H1 (cell line): ENCODE measurements around the gene UNC119. TPM values are rescaled to one million over a fixed set of nuclear protein-coding genes. Genes with fewer than 3 reads are reported as not detected.

Experiments used
- CTCF ChIA-PET: fragments of 300-600 bp; sonication (Branson Sonifier 250); formaldehyde crosslinking; loops from one replicate; lab custom pipeline; 2021; ENCODE audit not compliant: partially characterized antibody; lab: Charles Lee
- POLR2A ChIA-PET: fragments of 300-600 bp; sonication (Branson Sonifier 250); formaldehyde crosslinking; loops from one replicate; lab custom pipeline; 2021; ENCODE audit warnings: inconsistent platforms; ENCODE audit not compliant: partially characterized antibody; lab: Charles Lee
- DNase-seq, 2 experiments: peaks; one replicate each; pipeline versions ENCODE4 v3.0.0 to v3.0.0-alpha.2; 2010 to 2022; ENCODE audit warnings: low spot score in 2 of 2, low read depth in 1 of 2, mixed read lengths in 1 of 2
- FAIRE-seq: peaks from 2 replicates; lab custom pipeline; 2011; peaks lifted over from hg19 to GRCh38; lab: Jason Lieb, UNC
- H2AFZ ChIP-seq: 2 replicates; pipeline ENCODE4 v1.8.1; 2012; ENCODE audit warnings: low read length, inconsistent platforms
- H2AK5ac ChIP-seq: 2 replicates; pipeline ENCODE4 v1.6.1; 2013; ENCODE audit warnings: low read depth, low read length
- H2BK120ac ChIP-seq: replicated peaks from 2 replicates; pipeline ENCODE3; 2013; ENCODE audit warnings: low read depth, low read length, inconsistent platforms
- H2BK12ac ChIP-seq: 2 replicates; pipeline ENCODE4 v1.6.1; 2013; ENCODE audit warnings: low read depth, low read length
- H2BK15ac ChIP-seq: 2 replicates; pipeline ENCODE4 v1.6.1; 2013; ENCODE audit warnings: low read length
- H2BK20ac ChIP-seq: 2 replicates; pipeline ENCODE4 v1.6.1; 2013; ENCODE audit warnings: low read length
- H2BK5ac ChIP-seq: 2 replicates; pipeline ENCODE4 v1.6.1; 2013; ENCODE audit warnings: low read depth, low read length
- H3K14ac ChIP-seq: 2 replicates; pipeline ENCODE4 v1.6.1; 2013; ENCODE audit warnings: inconsistent platforms; ENCODE audit not compliant: insufficient read length
- H3K18ac ChIP-seq: 2 replicates; pipeline ENCODE4 v1.6.1; 2013; ENCODE audit warnings: low read length; ENCODE audit errors: extremely low read depth
- H3K23ac ChIP-seq: 2 replicates; pipeline ENCODE4 v1.6.1; 2013; ENCODE audit warnings: inconsistent platforms; ENCODE audit not compliant: insufficient read length
- H3K23me2 ChIP-seq: 2 replicates; pipeline ENCODE4 v1.6.1; 2013; ENCODE audit warnings: low read depth, low read length
- H3K27ac ChIP-seq: 2 replicates; pipeline ENCODE4 v1.6.1; 2011; ENCODE audit warnings: low read depth, low read length, inconsistent platforms
- H3K27me3 ChIP-seq, 4 experiments: replicated peaks in 1 of 4; 1 replicate in 1 of 4; 2 replicates in 3 of 4; pipeline versions ENCODE4 v1.6.1 to v1.8.1; 2011 to 2013; ENCODE audit warnings: low read length in 3 of 4, mild to moderate bottlenecking in 3 of 4, inconsistent platforms in 2 of 4, mixed read lengths in 2 of 4, moderate library complexity in 1 of 4; ENCODE audit not compliant: control insufficient read depth in 3 of 4, insufficient read depth in 3 of 4; ENCODE audit errors: extremely low read depth in 1 of 4
- H3K36me3 ChIP-seq, 4 experiments: 2 replicates each; pipeline versions ENCODE4 v1.6.1 to v1.8.1; 2011 to 2013; ENCODE audit warnings: mild to moderate bottlenecking in 4 of 4, low read length in 3 of 4, moderate library complexity in 2 of 4, control low read depth in 1 of 4, inconsistent platforms in 1 of 4; ENCODE audit not compliant: insufficient read depth in 4 of 4, control insufficient read depth in 2 of 4
- H3K4ac ChIP-seq: replicated peaks from 2 replicates; pipeline ENCODE3; 2013; ENCODE audit warnings: low read length, low read depth, mixed read lengths, inconsistent platforms; ENCODE audit not compliant: insufficient read length
- H3K4me1 ChIP-seq, 4 experiments: replicated peaks in 1 of 4; 1 replicate in 1 of 4; 2 replicates in 3 of 4; pipeline versions ENCODE4 v1.6.1 to v1.8.1; 2011 to 2013; ENCODE audit warnings: low read length in 3 of 4, inconsistent platforms in 2 of 4, mixed read lengths in 1 of 4; ENCODE audit not compliant: insufficient read depth in 4 of 4, control insufficient read depth in 3 of 4
- H3K4me2 ChIP-seq, 2 experiments: 2 replicates each; pipeline versions ENCODE4 v1.6.1 to v1.8.1; 2011 to 2013; ENCODE audit warnings: low read depth in 2 of 2, low read length in 2 of 2, control low read depth in 1 of 2, inconsistent platforms in 1 of 2, mild to moderate bottlenecking in 1 of 2; ENCODE audit not compliant: insufficient read depth in 1 of 2
- H3K4me3 ChIP-seq, 4 experiments: fragments of 200-600, 300-600 bp in 1 of 4; sonication (generic), shearing (Covaris generic), sonication (Bioruptor Twin) in 1 of 4; 2 replicates each; pipeline versions ENCODE4 v1.5.1 to v1.8.1; 2011 to 2016; ENCODE audit warnings: low read length in 4 of 4, low read depth in 3 of 4, control low read depth in 2 of 4, inconsistent platforms in 2 of 4, mild to moderate bottlenecking in 2 of 4, mixed read lengths in 1 of 4, moderate library complexity in 1 of 4; ENCODE audit not compliant: insufficient read depth in 2 of 4; ENCODE audit errors: extremely low read depth in 1 of 4
- H3K56ac ChIP-seq: replicated peaks from 2 replicates; pipeline ENCODE3; 2013; ENCODE audit warnings: low read depth, mild to moderate bottlenecking, mixed read lengths, low read length, inconsistent platforms; ENCODE audit not compliant: insufficient read length
- H3K79me1 ChIP-seq: 2 replicates; pipeline ENCODE4 v1.6.1; 2013; ENCODE audit warnings: low read depth, low read length, control low read depth
- H3K79me2 ChIP-seq, 2 experiments: 2 replicates each; pipeline versions ENCODE4 v1.6.1 to v1.8.1; 2012 to 2013; ENCODE audit warnings: low read length in 2 of 2, mild to moderate bottlenecking in 2 of 2, inconsistent platforms in 1 of 2; ENCODE audit not compliant: insufficient read depth in 2 of 2, control insufficient read depth in 1 of 2
- H3K9ac ChIP-seq, 4 experiments: replicated peaks in 1 of 4; 1 replicate in 1 of 4; 2 replicates in 3 of 4; pipeline versions ENCODE4 v1.6.1 to v1.8.1; 2011 to 2013; ENCODE audit warnings: low read depth in 3 of 4, low read length in 3 of 4, control low read depth in 2 of 4, mild to moderate bottlenecking in 2 of 4, moderate library complexity in 2 of 4, inconsistent platforms in 1 of 4; ENCODE audit errors: extremely low read depth in 1 of 4
- H3K9me3 ChIP-seq, 2 experiments: 2 replicates each; pipeline versions ENCODE4 v1.6.1 to v1.8.1; 2012 to 2013; ENCODE audit warnings: mild to moderate bottlenecking in 2 of 2, moderate library complexity in 2 of 2, control low read depth in 1 of 2, inconsistent platforms in 1 of 2, low read depth in 1 of 2, low read length in 1 of 2, mixed read lengths in 1 of 2; ENCODE audit not compliant: insufficient read depth in 2 of 2
- H4K20me1 ChIP-seq, 2 experiments: replicated peaks in 1 of 2; 2 replicates each; pipeline versions ENCODE3 to v1.8.1; 2011 to 2013; ENCODE audit warnings: inconsistent platforms in 2 of 2, low read length in 2 of 2, mild to moderate bottlenecking in 1 of 2; ENCODE audit not compliant: insufficient read depth in 2 of 2, control insufficient read depth in 1 of 2
- H4K5ac ChIP-seq: 2 replicates; pipeline ENCODE4 v1.6.1; 2013; ENCODE audit warnings: low read length, low read depth, mixed read lengths, inconsistent platforms; ENCODE audit not compliant: insufficient read length
- H4K8ac ChIP-seq: 2 replicates; pipeline ENCODE4 v1.8.0; 2013; ENCODE audit warnings: mild to moderate bottlenecking, moderate library complexity, low read length, inconsistent platforms; ENCODE audit not compliant: insufficient read depth; ENCODE audit errors: extremely low read depth
- H4K91ac ChIP-seq: replicated peaks from 2 replicates; pipeline ENCODE3; 2013; ENCODE audit warnings: low read length, mixed read lengths, inconsistent platforms; ENCODE audit not compliant: insufficient read length
- FOSL1 ChIP-seq: IDR thresholded peaks from 2 replicates; pipeline ENCODE4 v1.6.1; 2011; ENCODE audit warnings: mild to moderate bottlenecking, low read depth, low read length, moderate library complexity; ENCODE audit not compliant: insufficient read depth
- JUND ChIP-seq: IDR thresholded peaks from 2 replicates; pipeline ENCODE4 v1.6.1; 2011; ENCODE audit warnings: mild to moderate bottlenecking, improper control_type of control experiment, low read length
- KDM1A ChIP-seq: fragments of 200-600, 300-600 bp; sonication (generic); IDR thresholded peaks from 2 replicates; pipeline ENCODE4 v1.7.1; 2016; ENCODE audit warnings: mild to moderate bottlenecking, low read length, borderline replicate concordance
- POLR2AphosphoS5 ChIP-seq: IDR thresholded peaks from 2 replicates; pipeline ENCODE4 v1.6.1; 2011; ENCODE audit warnings: low read depth, low read length
- SP1 ChIP-seq: IDR thresholded peaks from 2 replicates; pipeline ENCODE4 v1.6.1; 2011; ENCODE audit warnings: low read depth, low read length
- TBP ChIP-seq: IDR thresholded peaks from 2 replicates; pipeline ENCODE4 v1.6.1; 2011; ENCODE audit warnings: low read depth, low read length, improper control_type of control experiment
- whole genome bisulfite sequencing, 2 experiments: shearing (Covaris generic) in 1 of 2; methylation state at CpG; one replicate each; pipeline versions ENCODE4 v1.1.6 to v1.1.7; 2013 to 2015; ENCODE audit warnings: low lambda C conversion rate in 2 of 2, mixed read lengths in 2 of 2, inconsistent platforms in 1 of 2, low coverage in 1 of 2, missing lambda C conversion rate in 1 of 2; ENCODE audit not compliant: insufficient replicate concordance in 2 of 2, insufficient coverage in 1 of 2, insufficient read length in 1 of 2; ENCODE audit errors: extremely low coverage in 1 of 2, missing lambda C conversion rate in 1 of 2; 5-methylcytosine and 5-hydroxymethylcytosine counted together
- polyA plus RNA-seq, 7 experiments: library from polyadenylated mRNA; depleted of rRNA in 3 of 7; stranded (reverse) in 5 of 7; unstranded in 2 of 7; fragments of >200 nt in 5 of 7; fragments of 200-250 nt in 2 of 7; gene quantifications; 1 replicate in 5 of 7; 2 replicates in 1 of 7; 4 replicates in 1 of 7; pipeline versions ENCODE4 v1.2.1 to v1.2.3, GENCODE V29; 2011 to 2013; ENCODE audit warnings: missing spikeins in 2 of 7, mixed read lengths in 2 of 7
- total RNA-seq: library from RNA; stranded (reverse); fragmentation: NEBNext Ultra II Directional; extraction: Animal tissue kit (Norgen Biotek cat#: 25700); gene quantifications from 2 replicates; pipeline ENCODE4 v1.2.1, GENCODE V29; 2021

The UNC119 gene
- total and polyA plus RNA-seq, 2 of the 8 experiments (the other 6 are each of a cell fraction or from before 2014, with no cell fraction given): 43.5 to 94.4 TPM

- Histone ChIP-seq H3K56ac (no peak overlapping the region), H2BK5ac (no peak overlapping the region), H2AFZ (no peak overlapping the region), H3K4ac (no peak overlapping the region), H3K79me2 (no peaks in the 10 kb centered on the region), H3K23ac (no peak overlapping the region), H3K4me3 (no peak overlapping the region), H3K9me3 (no peaks in the 10 kb centered on the region), H3K4me1 (peaks cover 0 to 12% (median 4%) of the 10 kb centered on the region in 4 experiments; a peak in 3 of 7 replicates), H3K18ac (no peak overlapping the region), H3K79me1 (no peaks in the 10 kb centered on the region), H3K23me2 (no peaks in the 10 kb centered on the region), H3K27me3 (no peaks in the 10 kb centered on the region), H4K20me1 (no peaks in the 10 kb centered on the region), H3K27ac (no peak overlapping the region), H3K9ac (no peak overlapping the region), H4K5ac (no peak overlapping the region), H2AK5ac (no peak overlapping the region), H3K4me2 (no peak overlapping the region), H2BK15ac (no peak overlapping the region), H3K36me3 (no peaks in the 10 kb centered on the region), H2BK20ac (no peak overlapping the region), H2BK12ac (no peak overlapping the region), H4K91ac (no peak overlapping the region), H4K8ac (no peak overlapping the region), H3K14ac (no peak overlapping the region), H2BK120ac (no peak overlapping the region)
- DNase-seq (no peak), FAIRE-seq (no peak)
- TF ChIP-seq TBP (no peak), KDM1A (no peak), SP1 (no peak), JUND (no peak), POLR2AphosphoS5 (no peak), FOSL1 (no peak)
- 95% methylated on average over 6 of the region's 6 CpGs; no CpG with 5 or more reads in 1 of the 2 experiments for WGBS, 2 experiments
- ChIA-PET CTCF (no interaction called here), POLR2A (no interaction called here)
These were observed 34.3 kb downstream of the UNC119 start for GRCh38 chr17:28518132-28518531.
